ENCODE results near the gene TMEM175.

TMEM175 gene

GRCh38 chr4:913280-913618, 19.0 kb upstream of the TMEM175 start:
- TF ChIP-seq, protein P1, sequence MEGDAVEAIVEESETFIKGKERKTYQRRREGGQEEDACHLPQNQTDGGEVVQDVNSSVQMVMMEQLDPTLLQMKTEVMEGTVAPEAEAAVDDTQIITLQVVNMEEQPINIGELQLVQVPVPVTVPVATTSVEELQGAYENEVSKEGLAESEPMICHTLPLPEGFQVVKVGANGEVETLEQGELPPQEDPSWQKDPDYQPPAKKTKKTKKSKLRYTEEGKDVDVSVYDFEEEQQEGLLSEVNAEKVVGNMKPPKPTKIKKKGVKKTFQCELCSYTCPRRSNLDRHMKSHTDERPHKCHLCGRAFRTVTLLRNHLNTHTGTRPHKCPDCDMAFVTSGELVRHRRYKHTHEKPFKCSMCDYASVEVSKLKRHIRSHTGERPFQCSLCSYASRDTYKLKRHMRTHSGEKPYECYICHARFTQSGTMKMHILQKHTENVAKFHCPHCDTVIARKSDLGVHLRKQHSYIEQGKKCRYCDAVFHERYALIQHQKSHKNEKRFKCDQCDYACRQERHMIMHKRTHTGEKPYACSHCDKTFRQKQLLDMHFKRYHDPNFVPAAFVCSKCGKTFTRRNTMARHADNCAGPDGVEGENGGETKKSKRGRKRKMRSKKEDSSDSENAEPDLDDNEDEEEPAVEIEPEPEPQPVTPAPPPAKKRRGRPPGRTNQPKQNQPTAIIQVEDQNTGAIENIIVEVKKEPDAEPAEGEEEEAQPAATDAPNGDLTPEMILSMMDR (IDR thresholded peaks at IDR 0.05; ENCODE audit: low read depth, low read length): no peak
- TF ChIP-seq EZH2phosphoT487 (IDR thresholded peaks at IDR 0.05; ENCODE audit: low read depth): no peak
- Histone ChIP-seq H3K4me2 (ENCODE audit: low read length) (no peak overlapping the region), H3K4me1 (ENCODE audit: low read length) (peaks cover 15% of the 10 kb centered on the region), H2AFZ (ENCODE audit: low read depth, low read length) (no peak overlapping the region), H3K36me3 (replicated peaks; ENCODE audit: low read depth, low read length) (peaks cover 7% of the 10 kb centered on the region), H3K27ac (ENCODE audit: low read length) (no peak overlapping the region), H3K27me3 (ENCODE audit: low read depth, low read length) (no peaks in the 10 kb centered on the region), H3K4me3 (ENCODE audit: low read length) (no peak overlapping the region), H3K9me3 (ENCODE audit: insufficient read depth, low read length) (0 out of 2 replicates have a peak, but pooled peaks cover 4% of the 10 kb centered on the region), H4K20me1 (ENCODE audit: insufficient read depth, low read length) (peaks cover 55% of the 10 kb centered on the region), H3K9ac (ENCODE audit: low read length) (no peak overlapping the region), H3K79me2 (ENCODE audit: low read length) (peaks cover 45% of the 10 kb centered on the region)

DNA sequence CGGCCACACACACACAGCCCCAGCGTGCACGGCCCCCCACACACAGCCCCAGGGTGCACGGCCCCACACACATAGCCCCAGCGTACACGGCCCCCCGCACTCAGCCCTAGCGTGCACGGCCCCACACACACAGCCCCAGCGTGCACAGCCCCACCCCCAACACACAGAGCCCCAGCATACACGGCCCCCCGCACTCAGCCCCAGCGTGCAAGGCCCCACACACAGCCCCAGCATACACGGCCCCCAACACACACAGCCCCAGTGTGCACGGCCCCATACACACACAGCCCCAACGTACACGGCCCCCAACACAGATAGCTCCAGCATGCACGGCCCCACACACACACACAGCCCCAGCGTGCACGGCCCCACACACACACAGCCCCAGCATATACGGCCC, 17.7 kb upstream of the TMEM175 start:
- Histone ChIP-seq H3K4me3 (ENCODE audit: low read length) (peak overlapping the region; percentile 74), H4K20me1 (ENCODE audit: insufficient read depth, low read length) (peaks cover 59% of the 10 kb centered on the region), H3K4me1 (ENCODE audit: low read length) (peaks cover 15% of the 10 kb centered on the region)

DNA sequence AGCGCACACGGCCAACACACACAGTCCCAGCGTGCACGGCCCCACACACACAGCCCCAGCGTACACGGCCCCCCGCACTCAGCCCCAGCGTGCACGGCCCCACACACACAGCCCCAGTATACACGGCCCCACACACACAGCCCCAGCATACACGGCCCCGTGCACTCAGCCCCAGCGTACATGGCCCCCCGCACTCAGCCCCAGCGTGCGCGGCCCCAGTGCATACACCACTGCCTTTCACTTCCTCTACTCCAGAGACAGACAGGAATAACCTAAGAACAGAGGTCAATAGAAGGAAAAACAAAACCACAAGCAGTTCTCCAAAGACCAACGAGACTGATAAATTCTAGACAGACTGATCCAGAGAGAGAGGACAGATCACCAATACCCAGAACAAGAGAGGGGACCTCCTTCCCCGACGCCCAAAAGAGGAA, 17.2 kb upstream of the TMEM175 start:
- H3K36me3 ChIP-seq (replicated peaks; ENCODE audit: low read depth, low read length): peaks cover 7% of the 10 kb centered on the region
- H3K4me1 ChIP-seq (ENCODE audit: low read length): peaks cover 15% of the 10 kb centered on the region
- H3K9me3 ChIP-seq (ENCODE audit: insufficient read depth, low read length): 0 out of 2 replicates have a peak, but pooled peaks cover 4% of the 10 kb centered on the region
- TF ChIP-seq, protein P1 (IDR thresholded peaks at IDR 0.05; ENCODE audit: low read depth, low read length): no peak
- no peak for TF ChIP-seq EZH2phosphoT487 (IDR thresholded peaks at IDR 0.05; ENCODE audit: low read depth)
- H3K27ac ChIP-seq (ENCODE audit: low read length): no peak overlapping the region
- no peaks in the 10 kb centered on the region for H3K27me3 ChIP-seq (ENCODE audit: low read depth, low read length)
- H3K79me2 ChIP-seq (ENCODE audit: low read length): peaks cover 61% of the 10 kb centered on the region
- 0 out of 2 replicates have a peak overlapping the region, but pooled peaks have one; percentile 24 for H3K9ac ChIP-seq (ENCODE audit: low read length)
- peak overlapping the region; percentile 100 for H3K4me2 ChIP-seq (ENCODE audit: low read length)
- no peak overlapping the region for H2AFZ ChIP-seq (ENCODE audit: low read depth, low read length)
- peaks cover 59% of the 10 kb centered on the region for H4K20me1 ChIP-seq (ENCODE audit: insufficient read depth, low read length)
- peak overlapping the region; percentile 74 for H3K4me3 ChIP-seq (ENCODE audit: low read length)

More for the DNA sequence above, 17.7 kb upstream of the TMEM175 start:
- Histone ChIP-seq H2AFZ (ENCODE audit: low read depth, low read length) (no peak overlapping the region), H3K36me3 (replicated peaks; ENCODE audit: low read depth, low read length) (peaks cover 7% of the 10 kb centered on the region), H3K27ac (ENCODE audit: low read length) (no peak overlapping the region), H3K27me3 (ENCODE audit: low read depth, low read length) (no peaks in the 10 kb centered on the region), H3K4me2 (ENCODE audit: low read length) (peak overlapping the region; percentile 100), H3K79me2 (ENCODE audit: low read length) (peaks cover 55% of the 10 kb centered on the region), H3K9ac (ENCODE audit: low read length) (no peak overlapping the region), H3K9me3 (ENCODE audit: insufficient read depth, low read length) (0 out of 2 replicates have a peak, but pooled peaks cover 4% of the 10 kb centered on the region)
- TF ChIP-seq EZH2phosphoT487 (IDR thresholded peaks at IDR 0.05; ENCODE audit: low read depth): no peak
- TF ChIP-seq, protein P1 (IDR thresholded peaks at IDR 0.05; ENCODE audit: low read depth, low read length): no peak

DNA sequence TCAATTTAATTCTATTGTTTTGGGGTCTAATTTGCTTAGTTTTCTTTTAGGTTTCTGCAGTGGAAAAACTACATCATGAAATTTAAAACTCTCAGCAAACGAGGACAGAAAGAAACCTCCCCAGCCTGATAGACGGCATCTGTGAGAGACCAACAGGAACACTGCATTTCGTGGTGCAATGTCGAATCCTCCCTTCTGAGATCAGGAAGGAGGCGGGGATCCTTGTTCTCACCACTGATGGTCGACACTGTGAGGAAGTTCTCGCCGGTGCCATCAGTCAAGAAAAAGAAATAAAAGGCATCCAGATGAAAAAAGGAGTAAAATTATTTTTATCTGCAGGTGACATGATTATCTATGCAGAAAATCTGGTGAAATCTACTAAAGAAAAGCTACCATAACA, 16.7 kb upstream of the TMEM175 start:
- Histone ChIP-seq H2AFZ (ENCODE audit: low read depth, low read length) (no peak overlapping the region), H3K4me3 (ENCODE audit: low read length) (peak overlapping the region; percentile 74), H3K79me2 (ENCODE audit: low read length) (peaks cover 64% of the 10 kb centered on the region), H3K27me3 (ENCODE audit: low read depth, low read length) (no peaks in the 10 kb centered on the region), H3K27ac (ENCODE audit: low read length) (no peak overlapping the region), H3K4me2 (ENCODE audit: low read length) (peak overlapping the region; percentile 100), H3K9me3 (ENCODE audit: insufficient read depth, low read length) (0 out of 2 replicates have a peak, but pooled peaks cover 4% of the 10 kb centered on the region), H3K4me1 (ENCODE audit: low read length) (peaks cover 15% of the 10 kb centered on the region), H3K36me3 (replicated peaks; ENCODE audit: low read depth, low read length) (peaks cover 7% of the 10 kb centered on the region), H4K20me1 (ENCODE audit: insufficient read depth, low read length) (peaks cover 59% of the 10 kb centered on the region), H3K9ac (ENCODE audit: low read length) (no peak overlapping the region)
- no peak for TF ChIP-seq EZH2phosphoT487 (IDR thresholded peaks at IDR 0.05; ENCODE audit: low read depth)
- TF ChIP-seq, protein P1 (IDR thresholded peaks at IDR 0.05; ENCODE audit: low read depth, low read length): no peak
